Activated B cell treated with CpG ODN at 0.5 μM for 24 hours (primary cell): ENCODE results near the gene TRIM62. TPM values are rescaled to one million over a fixed set of nuclear protein-coding genes. Genes with fewer than 3 reads are reported as not detected.

Experiments used
- ATAC-seq: fragments of 200-7000 bp; cut with Tn5 transposase; one replicate; pipeline ENCODE4 v1.10.0; 2021; ENCODE audit warnings: low read depth, mild to moderate bottlenecking, moderate library complexity
- CTCF ChIA-PET: fragments of 350-600 bp; sonication (Branson Sonifier 250); formaldehyde crosslinking; loops from one replicate; lab custom pipeline; 2021; ENCODE audit warnings: antibody characterized with exemption; lab: Charles Lee
- POLR2A ChIA-PET: fragments of 350-600 bp; sonication (Branson Sonifier 250); formaldehyde crosslinking; loops from one replicate; lab custom pipeline; 2021; ENCODE audit warnings: antibody characterized with exemption; lab: Charles Lee
- DNase-seq: peaks from one replicate; pipeline ENCODE4 v3.0.0; 2022
- H3K27ac Mint-ChIP-seq: one replicate; pipeline ENCODE4 v1.8.0; 2020; ENCODE audit warnings: mixed read lengths
- H3K27me3 Mint-ChIP-seq: one replicate; pipeline ENCODE4 v1.8.0; 2021; ENCODE audit warnings: mixed read lengths
- H3K36me3 Mint-ChIP-seq: one replicate; pipeline ENCODE4 v1.8.0; 2021; ENCODE audit warnings: low read depth, mixed read lengths
- H3K4me1 Mint-ChIP-seq: one replicate; pipeline ENCODE4 v1.8.0; 2021; ENCODE audit warnings: mixed read lengths
- H3K4me3 Mint-ChIP-seq: one replicate; pipeline ENCODE4 v1.8.0; 2020; ENCODE audit warnings: mild to moderate bottlenecking, mixed read lengths
- H3K9me3 Mint-ChIP-seq: one replicate; pipeline ENCODE4 v1.8.0; 2020; ENCODE audit warnings: mixed read lengths
- CTCF ChIP-seq: fragments of 200-600 bp; IDR thresholded peaks from one replicate; pipeline ENCODE4 v1.8.0; 2022; ENCODE audit warnings: antibody characterized with exemption, mild to moderate bottlenecking
- intact Hi-C: fragments of 100-400 bp; cut with micrococcal nuclease; formaldehyde crosslinking; loops from one replicate; pipeline ENCODE4 v1.15.1; 2024
- total RNA-seq: library from RNA; stranded (reverse); gene quantifications from 2 replicates; pipeline ENCODE4 v1.2.3, GENCODE V29; 2022

TRIM62 gene
- total RNA-seq, 1 donor from 2014 or later = 10.1 TPM

DNA sequence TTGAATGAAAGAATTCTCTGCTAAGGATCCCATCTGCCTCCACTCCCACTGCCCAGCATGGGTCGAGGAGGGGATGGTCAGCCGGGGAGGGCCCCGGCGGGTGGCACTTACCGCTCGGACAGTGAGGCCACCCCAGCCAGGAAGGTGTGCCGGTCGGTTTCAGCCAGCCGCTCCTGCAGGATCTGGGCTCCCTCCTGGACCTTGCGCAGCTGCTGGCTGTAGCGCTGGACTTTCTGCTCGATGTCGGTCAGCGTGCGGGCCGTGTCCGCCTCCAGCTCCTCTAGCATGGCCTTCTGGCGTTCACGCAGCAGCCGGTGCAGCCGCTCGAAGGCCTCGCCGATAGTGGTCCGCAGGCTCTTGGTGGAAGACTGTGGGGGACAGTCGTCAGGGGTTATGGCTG lies 22.3 kb downstream of the TRIM62 start:
- CTCF ChIA-PET = no interaction called here
- peaks cover 53% of the 10 kb centered on the region for H3K36me3 Mint-ChIP-seq
- intact Hi-C loops = no loop called here
- no peaks in the 10 kb centered on the region for H3K9me3 Mint-ChIP-seq
- no peak for TF ChIP-seq CTCF
- POLR2A ChIA-PET = no interaction called here
- H3K4me3 Mint-ChIP-seq = no peak overlapping the region
- no peak for DNase-seq
- no peaks in the 10 kb centered on the region for H3K4me1 Mint-ChIP-seq
- no peak for ATAC-seq
- no peaks in the 10 kb centered on the region for H3K27me3 Mint-ChIP-seq
- no peak overlapping the region for H3K27ac Mint-ChIP-seq

DNA sequence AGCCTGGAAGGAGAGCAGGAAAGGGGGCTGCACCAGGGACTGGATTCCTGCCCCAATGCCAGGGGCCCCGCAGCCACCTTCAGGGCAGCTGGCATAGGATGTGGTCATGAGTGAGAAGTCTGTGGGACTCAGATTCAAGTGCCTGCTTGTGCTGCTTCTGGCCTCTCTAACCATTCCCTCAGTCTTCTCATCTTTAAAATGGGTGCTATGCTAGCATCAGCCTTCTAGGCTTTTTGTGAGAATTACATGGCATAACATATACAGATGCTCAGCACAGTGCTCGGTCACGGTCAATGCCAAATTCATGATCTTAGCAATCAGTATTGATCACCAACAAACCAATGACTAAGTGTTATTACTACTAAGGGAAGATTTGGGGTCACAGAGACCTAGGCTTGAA lies 23.5 kb downstream of the TRIM62 start:
- DNase-seq = no peak
- intact Hi-C loops = no loop called here
- Mint-ChIP-seq H3K27ac (no peak overlapping the region), H3K9me3 (no peaks in the 10 kb centered on the region), H3K36me3 (peaks cover 52% of the 10 kb centered on the region), H3K4me3 (no peak overlapping the region), H3K27me3 (no peaks in the 10 kb centered on the region), H3K4me1 (no peaks in the 10 kb centered on the region)
- ChIA-PET CTCF (no interaction called here), POLR2A (no interaction called here)
- no peak for TF ChIP-seq CTCF
- no peak for ATAC-seq

DNA sequence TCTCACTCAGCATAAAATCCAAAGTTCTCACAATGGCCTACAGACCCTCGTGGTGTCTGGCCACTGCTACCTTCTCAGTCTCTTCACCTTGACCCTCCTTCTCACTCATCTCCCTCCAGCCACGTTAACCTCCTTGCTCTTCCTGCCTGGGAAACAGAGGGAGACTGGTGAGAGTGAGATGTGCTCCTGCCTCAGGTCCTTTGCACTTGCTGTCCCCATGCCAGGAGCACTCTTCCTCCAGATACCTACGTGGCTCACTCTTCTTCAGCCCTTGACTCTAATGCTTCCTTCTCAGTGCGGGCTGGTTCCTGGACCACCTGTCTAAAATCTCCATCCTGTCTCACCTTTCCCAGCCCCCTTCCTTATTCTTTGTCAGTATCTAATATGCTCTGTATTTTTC lies 24.7 kb downstream of the TRIM62 start:
- ChIA-PET POLR2A (no interaction called here), CTCF (no interaction called here)
- Mint-ChIP-seq H3K9me3 (no peaks in the 10 kb centered on the region), H3K27me3 (no peaks in the 10 kb centered on the region), H3K4me3 (no peak overlapping the region), H3K36me3 (peaks cover 53% of the 10 kb centered on the region), H3K4me1 (peaks cover 2% of the 10 kb centered on the region), H3K27ac (no peak overlapping the region)
- no peak for TF ChIP-seq CTCF
- intact Hi-C loops = no loop called here
- ATAC-seq = no peak
- DNase-seq = no peak

- Mint-ChIP-seq H3K4me1 (peaks cover 2% of the 10 kb centered on the region), H3K36me3 (peaks cover 48% of the 10 kb centered on the region), H3K27me3 (no peaks in the 10 kb centered on the region), H3K27ac (no peak overlapping the region), H3K9me3 (no peaks in the 10 kb centered on the region), H3K4me3 (no peak overlapping the region)
- no peak for ATAC-seq
- ChIA-PET CTCF (no interaction called here), POLR2A (no interaction called here)
- intact Hi-C loops = no loop called here
- TF ChIP-seq CTCF = no peak
- no peak for DNase-seq
Measured at GRCh38 chr1:33155877-33156538, 25.8 kb downstream of the TRIM62 start.

GRCh38 chr1:33153650-33154049 lies 28.2 kb downstream of the TRIM62 start:
- DNase-seq (no peak), ATAC-seq (no peak)
- H3K4me3 Mint-ChIP-seq = no peak overlapping the region
- no peak for TF ChIP-seq CTCF
- intact Hi-C loops = no loop called here
- no peaks in the 10 kb centered on the region for H3K27me3 Mint-ChIP-seq
- H3K36me3 Mint-ChIP-seq = peaks cover 49% of the 10 kb centered on the region
- peaks cover 2% of the 10 kb centered on the region for H3K4me1 Mint-ChIP-seq
- no peaks in the 10 kb centered on the region for H3K9me3 Mint-ChIP-seq
- POLR2A ChIA-PET = interaction anchor here (1.3 kb wide), 1 partner anchor 26 kb away, joined by 4 read pairs; no protein-coding TSS in a partner anchor
- CTCF ChIA-PET = no interaction called here
- H3K27ac Mint-ChIP-seq = no peak overlapping the region
